Prostate gland (tissue), 2 donors: ENCODE measurements around the gene TMA7. TPM values are rescaled to one million over a fixed set of nuclear protein-coding genes. Genes with fewer than 3 reads are reported as not detected.

Experiments
- DNase-seq: peaks from one replicate; pipeline ENCODE4 v3.0.0-alpha.2; 2019; ENCODE audit warnings: low spot score
- H3K27ac ChIP-seq, 2 donors: fragments of 200-600 bp; sonication (generic); 2 replicates each; pipeline ENCODE4 v1.5.1; 2017 to 2019
- H3K27me3 ChIP-seq: fragments of 200-600 bp; sonication (generic); replicated peaks from 2 replicates; pipeline ENCODE4 v1.5.1; 2019; ENCODE audit not compliant: insufficient read depth
- H3K36me3 ChIP-seq, 2 donors: fragments of 200-600 bp; sonication (generic); 1 replicate in 1 of 2; 2 replicates in 1 of 2; pipeline versions ENCODE4 v1.5.1 to v1.8.1; 2017 to 2019
- H3K4me1 ChIP-seq: fragments of 200-600 bp; sonication (generic); replicated peaks from 2 replicates; pipeline ENCODE4 v1.5.1; 2019
- H3K4me3 ChIP-seq, 2 donors: fragments of 200-600 bp; sonication (generic); 2 replicates each; pipeline ENCODE4 v1.5.1; 2017 to 2019
- H3K9me3 ChIP-seq: fragments of 200-600 bp; sonication (generic); 2 replicates; pipeline ENCODE4 v1.5.1; 2017
- POLR2A ChIP-seq: fragments of 450-650 bp; IDR thresholded peaks from one replicate; pipeline ENCODE4 v1.6.1; 2016; ENCODE audit warnings: antibody characterized with exemption, mild to moderate bottlenecking
- POLR2AphosphoS5 ChIP-seq: sonication (generic); formaldehyde crosslinking; IDR thresholded peaks from one replicate; pipeline ENCODE4 v1.6.1; 2017; ENCODE audit warnings: antibody characterized with exemption
- WGBS: methylation state at CpG from one replicate; pipeline ENCODE4 v1.1.5; 2018; 5-methylcytosine and 5-hydroxymethylcytosine counted together
- intact Hi-C: fragments of 100-400 bp; cut with DNase I; formaldehyde crosslinking; loops from one replicate; pipeline ENCODE4 v1.14.2; 2022
- total RNA-seq, 2 donors: library from RNA; depleted of rRNA; stranded (reverse); fragments of >200 nt; gene quantifications; one replicate each; pipeline ENCODE4 v1.1.0, GENCODE V29; 2016
- TF ChIP-seq, protein P1 (sequence below), 4 experiments: fragments of 200-600 bp in 2 of 4; fragments of 450-650 bp in 2 of 4; sonication (generic) in 2 of 4; IDR thresholded peaks; 1 replicate in 3 of 4; 2 replicates in 1 of 4; pipeline ENCODE4 v1.5.1; 2016 to 2019; ENCODE audit warnings: antibody characterized with exemption in 4 of 4, mild to moderate bottlenecking in 2 of 4, moderate library complexity in 2 of 4

Gene TMA7
- total RNA-seq, 2 donors from 2014 or later, result 310 to 446 TPM

GRCh38 chr3:48402281-48402732 lies 37.8 kb upstream of the TMA7 start:
- 11% methylated on average over 8 of the region's 8 CpGs for WGBS
- Histone ChIP-seq H3K4me3 (no peak overlapping the region), H3K27me3 (no peaks in the 10 kb centered on the region), H3K4me1 (no peaks in the 10 kb centered on the region), H3K27ac (peak overlapping the region; percentile 75 to 77), H3K36me3 (peaks cover 0 to 11% of the 10 kb centered on the region in 2 donors), H3K9me3 (no peaks in the 10 kb centered on the region)
- intact Hi-C loops, result loop anchor here (2.0 to 5.0 kb wide), 2 partner anchors 28 to 155 kb away; partner anchors contain the start of genes PFKFB4 and PLXNB1
- no peak for TF ChIP-seq POLR2A
- TF ChIP-seq, protein P1, sequence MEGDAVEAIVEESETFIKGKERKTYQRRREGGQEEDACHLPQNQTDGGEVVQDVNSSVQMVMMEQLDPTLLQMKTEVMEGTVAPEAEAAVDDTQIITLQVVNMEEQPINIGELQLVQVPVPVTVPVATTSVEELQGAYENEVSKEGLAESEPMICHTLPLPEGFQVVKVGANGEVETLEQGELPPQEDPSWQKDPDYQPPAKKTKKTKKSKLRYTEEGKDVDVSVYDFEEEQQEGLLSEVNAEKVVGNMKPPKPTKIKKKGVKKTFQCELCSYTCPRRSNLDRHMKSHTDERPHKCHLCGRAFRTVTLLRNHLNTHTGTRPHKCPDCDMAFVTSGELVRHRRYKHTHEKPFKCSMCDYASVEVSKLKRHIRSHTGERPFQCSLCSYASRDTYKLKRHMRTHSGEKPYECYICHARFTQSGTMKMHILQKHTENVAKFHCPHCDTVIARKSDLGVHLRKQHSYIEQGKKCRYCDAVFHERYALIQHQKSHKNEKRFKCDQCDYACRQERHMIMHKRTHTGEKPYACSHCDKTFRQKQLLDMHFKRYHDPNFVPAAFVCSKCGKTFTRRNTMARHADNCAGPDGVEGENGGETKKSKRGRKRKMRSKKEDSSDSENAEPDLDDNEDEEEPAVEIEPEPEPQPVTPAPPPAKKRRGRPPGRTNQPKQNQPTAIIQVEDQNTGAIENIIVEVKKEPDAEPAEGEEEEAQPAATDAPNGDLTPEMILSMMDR (IDR thresholded peaks at IDR 0.05), result no peak
- TF ChIP-seq POLR2AphosphoS5, result peak; percentile 95
- peak; percentile 91 for DNase-seq

GRCh38 chr3:48402907-48403306 lies 37.1 kb upstream of the TMA7 start:
- Histone ChIP-seq H3K27ac (peak overlapping the region; percentile 75 to 77), H3K36me3 (peaks cover 0 to 11% of the 10 kb centered on the region in 2 donors), H3K27me3 (no peaks in the 10 kb centered on the region), H3K4me3 (no peak overlapping the region), H3K4me1 (no peaks in the 10 kb centered on the region), H3K9me3 (no peaks in the 10 kb centered on the region)
- intact Hi-C loops, result loop anchor here (2.0 to 5.0 kb wide), 2 partner anchors 28 to 154 kb away; partner anchors contain the start of genes PFKFB4 and PLXNB1
- TF ChIP-seq POLR2A (no peak), POLR2AphosphoS5 (no peak)
- TF ChIP-seq, protein P1 (IDR thresholded peaks at IDR 0.05), result no peak
- 74% methylated on average over 3 of the region's 3 CpGs for WGBS
- no peak for DNase-seq

DNA sequence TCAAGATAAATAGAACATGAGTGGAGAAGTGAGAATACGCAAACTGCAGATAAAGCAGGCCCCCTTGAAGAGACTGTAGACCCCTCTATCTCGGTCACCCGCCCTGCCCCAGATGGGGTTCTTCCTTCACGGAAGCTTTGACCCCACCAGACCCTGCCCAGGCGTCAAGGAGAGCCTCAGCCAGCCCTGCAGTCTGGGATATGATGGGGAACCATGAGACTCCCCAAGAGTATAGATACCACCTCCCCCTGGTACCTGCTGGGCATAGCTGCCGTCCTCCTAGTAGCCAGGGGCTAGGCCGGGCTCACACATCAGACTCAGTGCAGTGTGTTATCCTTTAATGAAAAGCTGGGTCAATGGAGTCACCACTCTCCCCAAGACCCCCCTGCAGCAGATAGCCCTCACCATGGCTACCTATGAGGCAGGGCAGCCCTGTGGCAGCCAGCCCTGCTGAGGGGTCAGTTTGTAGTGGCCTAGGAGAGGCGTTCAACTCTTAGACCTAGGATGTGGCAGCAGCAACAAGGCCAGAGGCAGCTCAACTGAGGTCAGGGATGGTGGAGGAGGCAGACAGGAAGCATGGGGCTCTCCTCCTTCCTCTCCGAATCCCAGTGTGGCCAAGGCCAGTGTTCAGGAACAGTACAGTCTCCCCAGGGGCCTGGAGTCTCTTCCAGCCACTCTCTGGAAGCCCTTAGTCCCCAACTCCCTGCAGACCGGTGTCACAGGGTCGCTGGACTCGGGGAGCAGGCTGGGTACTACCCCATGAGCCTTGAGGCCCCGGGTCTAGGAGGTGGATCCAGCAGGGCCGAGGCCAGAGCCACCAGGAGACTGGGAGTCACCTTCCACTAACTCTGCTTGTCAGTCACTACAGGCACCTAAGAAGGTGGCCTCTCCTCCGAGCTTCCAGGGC lies 36.3 kb upstream of the TMA7 start:
- Histone ChIP-seq H3K27me3 (no peaks in the 10 kb centered on the region), H3K36me3 (peaks cover 6 to 18% of the 10 kb centered on the region in 2 donors), H3K4me1 (no peaks in the 10 kb centered on the region), H3K9me3 (no peaks in the 10 kb centered on the region), H3K27ac (peak overlapping the region; percentile 37 to 77), H3K4me3 (no peak overlapping the region)
- 94% methylated on average over 15 of the region's 15 CpGs for WGBS
- peak; percentile 4 for DNase-seq
- TF ChIP-seq, protein P1 (IDR thresholded peaks at IDR 0.05), result no peak
- no peak for TF ChIP-seq POLR2A
- intact Hi-C loops, result loop anchor here (2.0 to 5.0 kb wide), 2 partner anchors 27 to 154 kb away; partner anchors contain the start of genes PFKFB4 and PLXNB1

GRCh38 chr3:48404440-48405342 lies 35.4 kb upstream of the TMA7 start:
- TF ChIP-seq POLR2A (no peak), POLR2AphosphoS5 (no peak)
- 73% methylated on average over 21 of the region's 21 CpGs for whole genome bisulfite sequencing
- H3K4me1 ChIP-seq, result no peaks in the 10 kb centered on the region
- intact Hi-C loops, result loop anchor here (5.0 kb wide), 1 partner anchor 153 kb away; the partner anchor contains the start of gene PFKFB4
- H3K4me3 ChIP-seq, result no peak overlapping the region
- peaks cover 14 to 25% of the 10 kb centered on the region in 2 donors for H3K36me3 ChIP-seq
- no peaks in the 10 kb centered on the region for H3K27me3 ChIP-seq
- no peaks in the 10 kb centered on the region for H3K9me3 ChIP-seq
- no peak overlapping the region for H3K27ac ChIP-seq
- DNase-seq, result peak; percentile 3
